ENCODE measurements around the gene NFE2L2.

DNA sequence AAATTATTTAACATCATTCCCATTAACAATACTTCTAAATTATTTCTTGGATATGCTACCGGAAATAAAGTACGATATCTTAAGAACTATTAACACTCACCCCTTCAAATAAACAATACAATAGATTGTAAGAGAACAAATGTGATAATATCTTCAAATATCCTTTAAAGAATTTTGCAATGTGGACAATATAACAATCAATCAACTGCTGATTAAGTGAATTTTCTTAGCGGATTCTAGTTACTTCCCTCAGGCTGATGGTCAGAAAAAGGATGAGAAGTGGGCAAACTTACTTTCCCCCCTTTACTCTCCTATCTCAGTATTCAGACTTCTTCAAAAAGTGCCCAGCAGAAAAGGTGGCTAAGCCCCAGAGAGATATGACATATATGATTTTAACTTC is 10.8 kb downstream of the NFE2L2 start:
- TF ChIP-seq POLR2AphosphoS5 (IDR thresholded peaks at IDR 0.05), result no peak
- TF ChIP-seq, protein P1, sequence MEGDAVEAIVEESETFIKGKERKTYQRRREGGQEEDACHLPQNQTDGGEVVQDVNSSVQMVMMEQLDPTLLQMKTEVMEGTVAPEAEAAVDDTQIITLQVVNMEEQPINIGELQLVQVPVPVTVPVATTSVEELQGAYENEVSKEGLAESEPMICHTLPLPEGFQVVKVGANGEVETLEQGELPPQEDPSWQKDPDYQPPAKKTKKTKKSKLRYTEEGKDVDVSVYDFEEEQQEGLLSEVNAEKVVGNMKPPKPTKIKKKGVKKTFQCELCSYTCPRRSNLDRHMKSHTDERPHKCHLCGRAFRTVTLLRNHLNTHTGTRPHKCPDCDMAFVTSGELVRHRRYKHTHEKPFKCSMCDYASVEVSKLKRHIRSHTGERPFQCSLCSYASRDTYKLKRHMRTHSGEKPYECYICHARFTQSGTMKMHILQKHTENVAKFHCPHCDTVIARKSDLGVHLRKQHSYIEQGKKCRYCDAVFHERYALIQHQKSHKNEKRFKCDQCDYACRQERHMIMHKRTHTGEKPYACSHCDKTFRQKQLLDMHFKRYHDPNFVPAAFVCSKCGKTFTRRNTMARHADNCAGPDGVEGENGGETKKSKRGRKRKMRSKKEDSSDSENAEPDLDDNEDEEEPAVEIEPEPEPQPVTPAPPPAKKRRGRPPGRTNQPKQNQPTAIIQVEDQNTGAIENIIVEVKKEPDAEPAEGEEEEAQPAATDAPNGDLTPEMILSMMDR (IDR thresholded peaks at IDR 0.05), result no peak
